Uterus (tissue), 2 donors: Measurements from ENCODE around the gene NANOS2.

Experiments used
- POLR2A ChIP-seq, 2 donors: fragments of 450-650 bp; IDR thresholded peaks; one replicate each; pipeline ENCODE4 v1.6.1; 2016; ENCODE audit warnings: antibody characterized with exemption in 2 of 2, mild to moderate bottlenecking in 1 of 2, moderate library complexity in 1 of 2
- TF ChIP-seq, protein P1 (sequence below), 4 experiments: fragments of 200-600 bp in 2 of 4; fragments of 450-650 bp in 2 of 4; sonication (generic) in 2 of 4; IDR thresholded peaks; one replicate each; pipeline ENCODE4 v1.5.1; 2016 to 2019; ENCODE audit warnings: antibody characterized with exemption in 4 of 4, mild to moderate bottlenecking in 2 of 4, moderate library complexity in 1 of 4

DNA sequence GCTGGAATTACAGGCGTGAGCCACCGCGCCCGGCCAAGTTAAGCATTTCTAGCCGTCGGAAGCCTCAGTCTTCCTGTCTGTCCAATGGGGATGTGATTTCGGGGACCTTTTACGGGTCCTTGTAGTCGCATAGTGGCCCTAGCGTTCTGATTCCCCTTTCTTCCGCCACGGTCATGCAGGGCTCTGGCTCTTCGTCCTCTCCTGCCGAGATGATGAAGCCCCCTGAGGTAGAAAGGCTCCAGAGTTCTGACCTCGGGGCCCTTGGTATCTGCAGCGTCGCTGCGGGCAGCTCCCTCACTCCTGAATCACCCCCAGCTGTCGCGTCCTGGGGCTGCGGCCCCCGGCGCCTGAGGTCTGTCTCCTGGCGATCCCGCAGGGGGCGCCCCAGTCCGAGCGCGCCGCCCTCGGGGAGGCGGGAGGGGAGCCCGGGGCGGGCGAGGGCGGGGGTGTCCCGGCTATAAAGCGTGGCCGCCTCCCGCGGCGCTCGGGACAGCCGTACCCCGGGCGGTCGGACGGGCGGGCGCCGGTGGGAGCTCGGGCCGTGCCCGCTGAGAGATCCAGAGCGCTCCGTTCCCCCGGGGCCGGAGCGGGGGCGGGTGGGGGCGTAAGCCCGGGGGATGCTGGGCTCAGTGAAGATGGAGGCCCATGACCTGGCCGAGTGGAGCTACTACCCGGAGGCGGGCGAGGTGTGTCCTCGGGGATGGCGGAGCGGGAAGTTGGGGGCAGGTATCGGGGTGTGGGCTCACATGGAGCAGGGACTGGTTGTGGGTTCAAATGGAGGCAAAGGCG, 50.5 kb downstream of the NANOS2 start, which contains the start of gene FOXA3:
- TF ChIP-seq POLR2A (IDR thresholded peaks at IDR 0.05), result no peak
- TF ChIP-seq, protein P1, sequence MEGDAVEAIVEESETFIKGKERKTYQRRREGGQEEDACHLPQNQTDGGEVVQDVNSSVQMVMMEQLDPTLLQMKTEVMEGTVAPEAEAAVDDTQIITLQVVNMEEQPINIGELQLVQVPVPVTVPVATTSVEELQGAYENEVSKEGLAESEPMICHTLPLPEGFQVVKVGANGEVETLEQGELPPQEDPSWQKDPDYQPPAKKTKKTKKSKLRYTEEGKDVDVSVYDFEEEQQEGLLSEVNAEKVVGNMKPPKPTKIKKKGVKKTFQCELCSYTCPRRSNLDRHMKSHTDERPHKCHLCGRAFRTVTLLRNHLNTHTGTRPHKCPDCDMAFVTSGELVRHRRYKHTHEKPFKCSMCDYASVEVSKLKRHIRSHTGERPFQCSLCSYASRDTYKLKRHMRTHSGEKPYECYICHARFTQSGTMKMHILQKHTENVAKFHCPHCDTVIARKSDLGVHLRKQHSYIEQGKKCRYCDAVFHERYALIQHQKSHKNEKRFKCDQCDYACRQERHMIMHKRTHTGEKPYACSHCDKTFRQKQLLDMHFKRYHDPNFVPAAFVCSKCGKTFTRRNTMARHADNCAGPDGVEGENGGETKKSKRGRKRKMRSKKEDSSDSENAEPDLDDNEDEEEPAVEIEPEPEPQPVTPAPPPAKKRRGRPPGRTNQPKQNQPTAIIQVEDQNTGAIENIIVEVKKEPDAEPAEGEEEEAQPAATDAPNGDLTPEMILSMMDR (IDR thresholded peaks at IDR 0.05), result peak; percentile 34 to 62 (median 44)
